Epithelial cell of prostate (primary cell): ENCODE measurements around the gene TYK2.
"Not testable (repeated sequence)": the region's sequence is repeated elsewhere in the genome, so short reads cannot be mapped to it uniquely, and the experiment has no call there.

Source experiments
- DNase-seq: peaks from one replicate; pipeline ENCODE4 v3.0.0-alpha.2; 2011; ENCODE audit warnings: low read depth, low spot score
- H3K27ac ChIP-seq: fragments of 450-650 bp; 2 replicates; pipeline ENCODE4 v1.5.1; 2017; ENCODE audit warnings: mild to moderate bottlenecking

Gene TYK2

GRCh38 chr19:10380313-10381102 is at the start of gene TYK2:
TSS of gene TYK2 (minus strand) at chr19:10380572. CDS start at chr19:10378406, 2,166 bp downstream.
- peak; percentile 87 for DNase-seq
- peak within 1 kb of the TSS; percentile 28 for H3K27ac ChIP-seq

DNA sequence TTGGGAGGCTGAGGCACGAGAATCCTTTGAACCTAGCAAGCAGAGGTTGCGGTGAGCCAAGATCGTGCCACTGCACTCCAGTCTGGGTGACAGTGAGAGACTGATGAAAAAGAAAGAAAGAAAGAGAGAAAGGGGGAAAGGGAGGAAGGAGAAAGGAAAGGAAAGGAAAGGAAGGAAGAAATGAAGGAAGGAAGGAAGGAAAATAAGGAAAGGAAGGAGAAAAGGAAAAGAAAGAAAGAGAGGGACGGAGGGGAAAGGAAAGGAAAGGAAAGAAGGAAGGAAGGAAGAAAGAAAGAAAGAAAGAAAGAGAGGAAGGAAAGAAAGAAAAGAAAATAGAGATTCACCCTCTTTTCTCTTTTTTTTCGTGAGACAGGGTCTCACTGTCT is 48.6 kb upstream of the TYK2 start:
- no peak for DNase-seq
- H3K27ac ChIP-seq: no peak overlapping the region

DNA sequence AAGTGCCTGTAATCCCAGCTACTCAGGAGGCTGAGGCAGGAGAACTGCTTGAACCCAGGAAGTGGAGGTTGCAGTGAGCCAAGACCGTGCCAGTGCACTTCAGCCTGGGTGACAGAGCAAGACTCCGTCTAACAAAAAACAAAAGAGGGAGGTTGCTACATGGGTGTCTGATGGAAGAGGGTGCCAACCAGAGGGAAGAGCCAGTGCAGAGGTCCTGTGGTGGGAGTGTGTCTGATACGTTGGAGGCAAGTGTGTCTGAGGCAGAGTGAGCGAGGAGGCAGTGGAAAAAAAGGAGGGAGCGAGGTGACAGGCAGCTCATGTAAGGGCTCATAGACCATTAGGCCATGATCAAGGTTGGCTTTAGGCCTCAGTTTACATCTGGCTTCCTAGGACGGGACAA is 46.8 kb upstream of the TYK2 start:
- no peak overlapping the region for H3K27ac ChIP-seq
- no peak for DNase-seq

GRCh38 chr19:10424011-10424637 is 43.8 kb upstream of the TYK2 start:
- DNase-seq: no peak
- H3K27ac ChIP-seq: no peak overlapping the region

- no peak overlapping the region for H3K27ac ChIP-seq
- DNase-seq: no peak
These were observed 42.5 kb upstream of the TYK2 start for GRCh38 chr19:10422846-10423245.

DNA sequence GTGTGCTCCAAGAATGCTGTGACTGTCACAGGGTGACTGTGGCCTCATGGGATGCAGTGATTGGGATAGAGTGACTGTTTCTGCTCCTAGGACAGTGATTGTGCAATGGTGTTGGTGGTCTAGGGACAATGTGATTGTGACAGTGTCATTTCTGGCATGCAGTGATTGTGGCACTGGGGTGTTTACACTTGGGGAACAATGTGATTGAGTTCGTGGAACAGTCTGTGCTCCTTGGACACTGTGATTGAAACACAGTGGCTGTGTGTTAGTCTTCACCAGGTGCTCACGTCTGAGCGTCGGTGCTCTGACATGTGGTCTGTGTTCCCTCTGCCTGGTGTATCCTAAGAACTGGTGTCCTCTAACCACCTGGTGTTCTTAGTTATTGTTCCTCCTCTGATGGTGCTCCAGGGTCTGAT is 41.7 kb upstream of the TYK2 start:
- no peak overlapping the region for H3K27ac ChIP-seq
- no peak for DNase-seq

GRCh38 chr19:10421240-10422045 is 41.1 kb upstream of the TYK2 start:
- no peak for DNase-seq
- H3K27ac ChIP-seq: no peak overlapping the region

DNA sequence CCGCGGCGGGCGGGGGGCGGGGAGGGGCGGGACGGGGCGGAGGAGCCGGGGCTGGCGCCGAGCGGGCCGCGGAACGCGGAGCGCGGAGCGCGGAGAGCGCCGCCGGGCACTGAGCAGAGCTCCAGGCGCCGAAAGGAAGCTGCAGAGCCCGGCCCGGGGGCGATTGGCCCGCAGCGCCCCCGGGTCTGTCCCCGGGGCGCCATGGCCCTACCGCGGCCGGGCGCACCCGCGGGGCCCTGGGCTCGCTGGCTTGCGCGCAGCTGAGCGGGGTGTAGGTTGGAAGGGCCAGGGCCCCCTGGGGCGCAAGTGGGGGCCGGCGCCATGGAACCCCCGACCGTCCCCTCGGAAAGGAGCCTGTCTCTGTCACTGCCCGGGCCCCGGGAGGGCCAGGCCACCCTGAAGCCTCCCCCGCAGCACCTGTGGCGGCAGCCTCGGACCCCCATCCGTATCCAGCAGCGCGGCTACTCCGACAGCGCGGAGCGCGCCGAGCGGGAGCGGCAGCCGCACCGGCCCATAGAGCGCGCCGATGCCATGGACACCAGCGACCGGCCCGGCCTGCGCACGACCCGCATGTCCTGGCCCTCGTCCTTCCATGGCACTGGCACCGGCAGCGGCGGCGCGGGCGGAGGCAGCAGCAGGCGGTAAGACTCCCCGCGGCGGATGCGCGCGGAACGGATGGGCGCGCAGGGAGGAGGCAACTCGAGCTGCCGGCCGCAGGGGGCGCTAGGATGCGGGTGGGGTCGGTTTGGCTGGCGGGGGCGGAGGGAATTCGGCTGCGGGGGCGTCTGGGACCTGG is 40.3 kb upstream of the TYK2 start, which contains the start of gene PDE4A:
Gene PDE4A, plus strand, starts transcription at position 95 of the 796 bp plus-strand sequence. Its CDS starts 227 bp downstream, at position 322.
- H3K27ac ChIP-seq: no peak within 1 kb of the TSS
- DNase-seq: no peak

GRCh38 chr19:10419646-10420443 is 39.5 kb upstream of the TYK2 start:
- H3K27ac ChIP-seq: no peak overlapping the region
- no peak for DNase-seq

DNA sequence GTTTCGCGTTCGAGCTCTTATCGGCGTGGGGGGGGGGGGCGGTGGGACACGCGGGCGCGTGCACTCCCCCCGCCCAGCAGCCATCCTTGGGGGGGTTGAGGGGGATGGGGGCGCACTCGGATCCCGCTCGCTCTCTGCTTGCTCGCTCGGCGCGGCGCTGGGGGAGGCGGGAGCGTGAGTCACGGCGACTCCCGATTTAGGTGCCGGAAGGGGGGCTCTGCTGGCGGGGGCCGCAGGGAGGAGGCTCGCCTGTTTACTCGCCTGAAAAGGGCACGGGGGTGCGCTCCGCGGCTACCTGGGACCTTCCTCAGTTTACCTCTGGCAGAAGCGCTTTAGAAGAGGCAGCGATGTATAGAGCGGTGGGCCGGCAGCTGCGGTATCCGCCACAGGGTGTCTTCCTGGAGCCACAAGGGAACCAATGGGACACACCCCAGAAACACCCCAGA is 38.9 kb upstream of the TYK2 start:
- no peak overlapping the region for H3K27ac ChIP-seq
- DNase-seq: no peak

DNA sequence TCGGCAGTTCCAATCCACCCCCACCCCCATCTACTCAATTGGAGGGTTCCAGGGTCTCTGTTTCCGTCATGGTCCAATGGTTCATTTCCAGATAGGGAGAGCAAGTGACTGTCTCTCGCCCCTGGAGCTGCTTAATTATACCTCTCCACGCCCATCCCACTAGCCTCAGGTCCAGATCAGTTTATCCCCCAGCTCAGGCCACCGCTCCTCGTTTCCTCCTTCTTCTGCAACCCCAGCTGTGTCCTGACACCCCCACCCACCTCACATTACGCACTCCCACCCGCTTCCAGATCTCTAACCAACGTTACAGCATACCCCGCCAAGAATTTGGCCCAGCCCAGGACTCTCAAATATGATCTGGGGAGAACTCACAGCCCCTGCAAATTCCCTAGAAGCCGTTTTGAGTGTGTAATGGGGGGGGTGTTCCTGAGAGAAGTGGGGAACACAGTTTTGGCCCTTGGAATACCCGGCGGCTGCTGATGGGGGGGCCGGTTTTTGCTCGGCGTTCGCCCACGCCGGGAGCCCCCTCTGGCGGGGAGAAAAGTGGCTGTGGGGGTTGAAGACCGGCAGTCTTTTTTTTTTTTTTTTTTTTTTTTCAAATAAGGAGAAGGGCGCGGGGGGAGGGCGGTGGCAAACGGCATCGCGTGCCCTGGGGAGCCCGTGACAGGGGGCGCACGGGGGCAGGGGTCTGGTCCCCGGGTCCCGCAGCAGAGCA is 38.3 kb upstream of the TYK2 start:
- H3K27ac ChIP-seq: no peak overlapping the region
- DNase-seq: no peak

- H3K27ac ChIP-seq: no peak overlapping the region
- no peak for DNase-seq
These were observed 37.8 kb upstream of the TYK2 start for GRCh38 chr19:10418235-10418484.

DNA sequence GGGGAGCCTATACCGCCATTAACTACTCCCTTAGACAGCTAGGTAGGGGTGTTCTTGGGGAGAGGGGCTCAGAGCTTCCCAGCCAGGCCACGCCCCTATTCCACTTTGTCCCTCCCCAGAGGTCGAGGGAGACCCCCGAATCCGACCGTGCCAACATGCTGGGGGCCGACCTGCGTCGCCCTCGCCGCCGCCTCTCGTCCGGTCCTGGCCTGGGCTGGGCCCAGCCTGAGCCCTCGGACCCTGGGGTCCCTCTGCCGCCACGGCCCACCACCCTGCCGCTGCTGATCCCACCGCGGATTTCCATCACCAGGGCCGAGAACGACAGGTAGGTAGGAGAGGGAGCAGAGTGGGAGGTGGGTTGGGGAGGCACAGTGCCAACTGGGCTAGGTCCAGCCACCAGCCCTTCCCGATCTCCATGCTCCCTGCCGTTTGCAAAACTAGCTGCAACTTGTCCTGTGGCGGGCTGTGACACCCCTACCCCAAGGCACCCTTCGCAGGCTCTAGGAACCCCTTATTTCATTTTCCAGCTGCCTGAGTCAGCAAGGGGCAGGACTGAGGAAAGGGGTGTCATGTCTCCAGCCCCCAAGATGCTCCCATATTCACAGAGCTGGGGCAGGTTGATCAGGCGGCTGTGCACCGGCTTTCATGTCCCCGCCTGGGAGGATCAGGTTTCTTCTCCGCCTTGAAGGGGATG is 37.3 kb upstream of the TYK2 start:
- no peak overlapping the region for H3K27ac ChIP-seq
- DNase-seq: no peak

GRCh38 chr19:10416380-10417257 is 36.2 kb upstream of the TYK2 start:
- no peak overlapping the region for H3K27ac ChIP-seq
- peak; percentile 39 for DNase-seq

DNA sequence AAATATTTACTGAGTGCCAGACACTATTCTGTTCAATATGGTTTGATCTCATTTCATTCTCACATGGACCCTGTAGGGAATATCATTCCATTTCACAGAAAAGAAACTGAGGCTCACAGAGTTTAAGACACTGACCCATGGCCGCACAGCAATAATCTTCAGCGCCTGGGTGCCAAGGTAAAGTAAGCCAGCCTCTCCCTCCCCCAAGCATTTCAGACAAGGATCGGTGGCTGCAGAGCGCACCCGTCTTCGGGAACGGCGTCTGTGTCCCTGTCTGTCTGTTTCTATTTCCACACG is 35.7 kb upstream of the TYK2 start:
- DNase-seq: no peak
- H3K27ac ChIP-seq: no peak overlapping the region

- no peak for DNase-seq
- no peak overlapping the region for H3K27ac ChIP-seq
These were observed 32.0 kb upstream of the TYK2 start for GRCh38 chr19:10412257-10412977.

DNA sequence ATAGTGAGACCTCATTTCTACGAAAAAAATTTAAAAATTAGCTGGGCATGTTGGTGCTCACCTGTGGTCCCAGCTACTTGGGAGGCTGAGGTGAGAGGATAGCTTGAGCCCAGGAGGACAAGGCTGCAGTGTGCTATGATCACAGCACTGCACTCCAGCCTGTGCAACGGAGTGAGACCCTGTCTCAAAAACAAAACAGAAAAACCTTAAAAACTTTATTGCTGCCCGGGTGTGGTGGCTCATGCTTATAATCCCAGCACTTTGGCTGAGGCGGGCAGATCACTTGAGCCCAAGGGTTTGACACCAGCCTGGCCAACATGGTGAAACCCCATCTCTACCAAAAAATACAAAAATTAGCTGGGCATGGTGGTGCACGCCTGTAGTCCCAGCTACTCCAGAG is 30.9 kb upstream of the TYK2 start:
- not testable (repeated sequence) for DNase-seq, H3K27ac ChIP-seq
